Measurements from ENCODE around the gene ZC3H6.

DNA sequence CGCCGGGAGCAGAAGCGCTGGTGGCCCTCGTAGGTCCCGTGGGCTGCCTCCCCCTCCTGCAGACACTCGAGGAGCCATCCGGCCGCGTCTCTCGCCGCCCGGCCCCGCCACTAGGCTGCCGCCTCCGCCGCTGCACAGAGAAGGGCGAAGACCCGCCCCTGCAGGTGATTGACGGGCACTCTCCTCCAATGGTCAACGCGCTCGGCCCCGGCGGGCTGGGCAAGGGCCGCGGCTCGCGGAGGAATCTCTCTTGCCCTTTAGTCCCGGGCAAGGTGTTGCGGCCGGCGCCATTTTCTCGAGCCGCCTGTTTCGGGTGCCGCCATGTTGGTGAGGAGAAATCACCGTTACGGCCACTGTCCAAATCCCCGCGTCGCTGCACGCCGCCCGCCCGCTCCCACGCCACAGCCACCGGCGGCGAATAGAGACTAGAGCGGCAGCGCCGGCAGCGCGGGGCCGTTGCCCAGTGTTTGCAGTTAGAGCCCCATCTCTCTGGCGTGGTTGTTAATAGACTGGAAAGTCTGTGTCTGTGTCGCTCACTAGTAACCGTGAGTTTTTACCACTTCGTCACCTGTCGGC, at the start of gene ZC3H6:
- TF ChIP-seq, protein P1, sequence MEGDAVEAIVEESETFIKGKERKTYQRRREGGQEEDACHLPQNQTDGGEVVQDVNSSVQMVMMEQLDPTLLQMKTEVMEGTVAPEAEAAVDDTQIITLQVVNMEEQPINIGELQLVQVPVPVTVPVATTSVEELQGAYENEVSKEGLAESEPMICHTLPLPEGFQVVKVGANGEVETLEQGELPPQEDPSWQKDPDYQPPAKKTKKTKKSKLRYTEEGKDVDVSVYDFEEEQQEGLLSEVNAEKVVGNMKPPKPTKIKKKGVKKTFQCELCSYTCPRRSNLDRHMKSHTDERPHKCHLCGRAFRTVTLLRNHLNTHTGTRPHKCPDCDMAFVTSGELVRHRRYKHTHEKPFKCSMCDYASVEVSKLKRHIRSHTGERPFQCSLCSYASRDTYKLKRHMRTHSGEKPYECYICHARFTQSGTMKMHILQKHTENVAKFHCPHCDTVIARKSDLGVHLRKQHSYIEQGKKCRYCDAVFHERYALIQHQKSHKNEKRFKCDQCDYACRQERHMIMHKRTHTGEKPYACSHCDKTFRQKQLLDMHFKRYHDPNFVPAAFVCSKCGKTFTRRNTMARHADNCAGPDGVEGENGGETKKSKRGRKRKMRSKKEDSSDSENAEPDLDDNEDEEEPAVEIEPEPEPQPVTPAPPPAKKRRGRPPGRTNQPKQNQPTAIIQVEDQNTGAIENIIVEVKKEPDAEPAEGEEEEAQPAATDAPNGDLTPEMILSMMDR (IDR thresholded peaks at IDR 0.05; ENCODE audit: insufficient read depth, low read depth, low read length) = no peak
- no peak for TF ChIP-seq EZH2 (IDR thresholded peaks at IDR 0.05; ENCODE audit: insufficient read depth, low read length)
